HepG2 (cell line): ENCODE data around the gene ABAT. TPM values are rescaled to one million over a fixed set of nuclear protein-coding genes. Genes with fewer than 3 reads are reported as not detected.

Source experiments
- CREB1 ChIP-seq, 2 experiments: fragments of 450-650 bp in 1 of 2; IDR thresholded peaks; 2 replicates each; pipeline ENCODE4 v1.6.1; 2016 to 2017; ENCODE audit warnings: control low read depth in 1 of 2, mild to moderate bottlenecking in 1 of 2, missing compliant biosample characterization in 1 of 2, missing genetic modification characterization in 1 of 2
- DDIT3 ChIP-seq: sonication (generic); formaldehyde crosslinking; IDR thresholded peaks from 2 replicates; pipeline ENCODE4 v1.4.0; 2020; ENCODE audit warnings: mild to moderate bottlenecking, missing genetic modification reagents
- EZH2 ChIP-seq: conservative IDR thresholded peaks from 2 replicates; pipeline ENCODE4 v1.6.1; 2012; ENCODE audit warnings: mild to moderate bottlenecking, low read depth, low read length, moderate library complexity
- GLI4 ChIP-seq: sonication (generic); formaldehyde crosslinking; IDR thresholded peaks from 2 replicates; pipeline ENCODE4 v1.5.1; 2020; ENCODE audit warnings: missing genetic modification reagents, mild to moderate bottlenecking, moderate library complexity, borderline replicate concordance
- HNF4G ChIP-seq, 2 experiments: sonication (generic) in 1 of 2; formaldehyde crosslinking in 1 of 2; IDR thresholded peaks; 2 replicates each; pipeline versions ENCODE4 v1.4.0 to v1.6.1; 2011 to 2020; ENCODE audit warnings: borderline replicate concordance in 2 of 2, low read depth in 2 of 2, mild to moderate bottlenecking in 2 of 2, low read length in 1 of 2, missing genetic modification reagents in 1 of 2, moderate library complexity in 1 of 2
- LRRFIP1 ChIP-seq: sonication (generic); formaldehyde crosslinking; conservative IDR thresholded peaks from 2 replicates; pipeline ENCODE4 v1.4.0; 2020; ENCODE audit warnings: missing genetic modification reagents
- MAFK ChIP-seq, 2 experiments: IDR thresholded peaks in 1 of 2; conservative IDR thresholded peaks in 1 of 2; 2 replicates each; pipeline ENCODE4 v1.6.1; 2011; ENCODE audit warnings: improper control_type of control experiment in 2 of 2, low read length in 2 of 2
- MED13 ChIP-seq: sonication (generic); formaldehyde crosslinking; IDR thresholded peaks from 2 replicates; pipeline ENCODE4 v1.5.0; 2020; ENCODE audit warnings: missing genetic modification reagents
- NR2F6 ChIP-seq, 2 experiments: IDR thresholded peaks; 2 replicates each; pipeline ENCODE4 v1.6.1; 2016; ENCODE audit warnings: antibody characterized with exemption in 1 of 2, mild to moderate bottlenecking in 1 of 2
- PRDM10 ChIP-seq: sonication (generic); formaldehyde crosslinking; IDR thresholded peaks from 2 replicates; pipeline ENCODE4 v1.4.0; 2020; ENCODE audit warnings: low read depth, missing genetic modification reagents
- PRPF4 ChIP-seq: fragments of 200-400 bp; formaldehyde crosslinking; IDR thresholded peaks from 2 replicates; pipeline ENCODE4 v1.6.1; 2016; ENCODE audit warnings: low read length, low read depth; ENCODE audit not compliant: poor library complexity, severe bottlenecking
- TFAP4 ChIP-seq: sonication (generic); IDR thresholded peaks from 2 replicates; pipeline ENCODE4 v1.6.1; 2016; ENCODE audit warnings: low read depth, borderline replicate concordance
- USF2 ChIP-seq, 2 experiments: sonication (generic) in 1 of 2; formaldehyde crosslinking in 1 of 2; IDR thresholded peaks; 2 replicates each; pipeline versions ENCODE4 v1.5.1 to v1.6.1; 2011 to 2020; ENCODE audit warnings: borderline replicate concordance in 1 of 2, low read depth in 1 of 2, low read length in 1 of 2, mild to moderate bottlenecking in 1 of 2, missing genetic modification reagents in 1 of 2, moderate library complexity in 1 of 2
- ZBTB39 ChIP-seq: sonication (generic); formaldehyde crosslinking; IDR thresholded peaks from 2 replicates; pipeline ENCODE4 v1.5.0; 2020; ENCODE audit warnings: missing genetic modification reagents
- polyA plus RNA-seq, 8 experiments: library from polyadenylated mRNA; depleted of rRNA in 3 of 8; stranded (reverse) in 7 of 8; unstranded in 1 of 8; fragments of >200 nt; fragmentation: Illumina TruSeq in 4 of 8; extraction: Trizol in 4 of 8; gene quantifications; 2 replicates each; pipeline versions ENCODE4 v1.2.1 to v1.2.3, GENCODE V29; 2011 to 2016; ENCODE audit warnings: low read depth in 4 of 8, missing spikeins in 1 of 8, mixed read lengths in 1 of 8; ENCODE audit not compliant: insufficient read depth in 1 of 8
- total RNA-seq, 5 experiments: library from RNA; depleted of rRNA; stranded (reverse); fragments of >200 nt; fragmentation: Illumina TruSeq; extraction: Trizol; gene quantifications; 2 replicates each; pipeline ENCODE4 v1.2.3, GENCODE V29; 2016; ENCODE audit warnings: low read depth in 1 of 5

Gene ABAT
- total and polyA plus RNA-seq, 2 of the 13 experiments (the other 11 are each of a cell fraction or from before 2014, with no cell fraction given), result 47.6 to 97.3 TPM

- TF ChIP-seq LRRFIP1 (CRISPR knock-in tag), result no peak
- TF ChIP-seq MED13, result no peak
- TF ChIP-seq EZH2, result no peak
- no peak for TF ChIP-seq PRPF4
- TF ChIP-seq PRDM10 (CRISPR knock-in tag), result no peak
- no peak for TF ChIP-seq CREB1 (IDR thresholded peaks at IDR 0.05)
- TF ChIP-seq CREB1 (CRISPR knock-in tag; IDR thresholded peaks at IDR 0.05), result no peak
- no peak for TF ChIP-seq DDIT3 (CRISPR knock-in tag)
- TF ChIP-seq USF2 (IDR thresholded peaks at IDR 0.05; ENCODE audit: low read depth, low read length), result no peak
- no peak for TF ChIP-seq USF2 (CRISPR knock-in tag; IDR thresholded peaks at IDR 0.05; ENCODE audit: borderline replicate concordance)
- TF ChIP-seq HNF4G (IDR thresholded peaks at IDR 0.05; ENCODE audit: borderline replicate concordance, low read depth, low read length), result peak; percentile 48; the same call in 1 of the 2 replicates
- no peak for TF ChIP-seq HNF4G (CRISPR knock-in tag; IDR thresholded peaks at IDR 0.05; ENCODE audit: borderline replicate concordance, low read depth)
- TF ChIP-seq TFAP4, result peak; percentile 46; the same call in 1 of the 2 replicates
- TF ChIP-seq NR2F6 (IDR thresholded peaks at IDR 0.05), result no peak
- no peak for TF ChIP-seq NR2F6 (CRISPR knock-in tag; IDR thresholded peaks at IDR 0.05)
- no peak for TF ChIP-seq MAFK (conservative IDR thresholded peaks at IDR 0.05 in 1 of 2, IDR thresholded peaks at IDR 0.05 in 1 of 2; ENCODE audit: low read length in 2 of 2)
- no peak for TF ChIP-seq GLI4 (CRISPR knock-in tag)
- no peak for TF ChIP-seq ZBTB39 (CRISPR knock-in tag)
Observed at GRCh38 chr16:8730335-8730915, 56.0 kb downstream of the ABAT start (continued).
